ENCODE data around the gene GDPD4.

Gene GDPD4

DNA sequence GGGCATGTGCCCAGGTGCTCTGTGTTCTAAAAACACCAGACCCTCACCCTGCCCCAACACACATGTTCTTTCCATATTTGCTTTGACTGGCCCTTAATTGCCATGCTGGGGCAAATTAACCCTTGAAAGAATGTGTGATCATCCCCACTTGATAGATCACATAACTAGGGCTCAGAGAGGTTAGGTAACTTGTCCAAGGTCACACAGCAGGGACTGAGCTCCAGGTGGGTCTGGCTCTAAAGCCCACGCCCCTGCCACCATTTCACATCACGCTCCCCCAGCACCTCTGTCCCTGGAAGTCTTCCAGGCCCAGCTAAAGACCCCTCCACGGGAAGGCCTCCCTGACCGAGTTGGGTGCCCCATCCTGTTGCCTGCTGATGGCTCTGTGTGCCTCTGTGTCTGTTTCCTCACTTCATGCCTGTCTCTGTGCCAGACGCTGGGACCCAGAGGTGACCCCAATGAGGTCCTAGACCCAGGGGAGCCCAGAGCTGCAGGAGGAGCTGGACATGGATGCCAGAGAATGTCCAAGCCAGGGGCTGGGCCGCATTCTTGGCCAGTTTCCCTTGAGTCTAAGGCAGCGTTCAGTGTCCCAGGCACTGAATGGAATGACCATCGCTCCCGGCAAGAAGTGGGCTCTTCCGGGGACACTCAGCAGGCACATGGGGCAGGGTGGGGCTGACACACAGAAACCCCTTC, 93.7 kb downstream of the GDPD4 start:
- no peak overlapping the region for H3K27ac Mint-ChIP-seq
- no peak overlapping the region for H3K4me3 Mint-ChIP-seq
- no peaks in the 10 kb centered on the region for H3K4me1 Mint-ChIP-seq (ENCODE audit: low read depth)
- H3K36me3 Mint-ChIP-seq (ENCODE audit: low read depth) = no peaks in the 10 kb centered on the region
- no peaks in the 10 kb centered on the region for H3K27me3 Mint-ChIP-seq
- no peaks in the 10 kb centered on the region for H3K9me3 Mint-ChIP-seq

DNA sequence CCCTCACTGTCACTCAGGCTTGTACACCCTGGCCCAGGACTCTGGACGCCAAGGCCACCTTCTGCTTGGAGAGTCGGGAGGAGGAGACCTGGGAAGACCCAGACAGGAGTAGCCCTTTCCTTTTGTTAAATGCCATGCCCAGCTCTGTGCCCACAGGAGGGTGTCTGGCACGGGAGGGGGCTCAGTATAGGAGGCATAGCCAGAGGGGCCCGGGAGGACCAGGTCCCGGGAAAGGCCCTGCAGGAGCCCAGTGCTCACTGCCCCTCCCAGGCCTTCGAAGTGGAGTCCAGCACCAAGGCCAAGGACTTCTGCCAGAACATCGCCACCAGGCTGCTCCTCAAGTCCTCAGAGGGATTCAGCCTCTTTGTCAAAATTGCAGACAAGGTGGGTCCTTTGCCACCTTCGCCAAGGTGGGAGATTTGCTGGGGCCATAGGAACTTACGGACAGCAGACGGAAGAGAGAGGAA, 94.4 kb downstream of the GDPD4 start:
- Mint-ChIP-seq H3K4me1 (ENCODE audit: low read depth) (no peaks in the 10 kb centered on the region), H3K36me3 (ENCODE audit: low read depth) (no peaks in the 10 kb centered on the region), H3K27ac (peak overlapping the region; percentile 55), H3K27me3 (no peaks in the 10 kb centered on the region), H3K9me3 (no peaks in the 10 kb centered on the region), H3K4me3 (no peak overlapping the region)

DNA sequence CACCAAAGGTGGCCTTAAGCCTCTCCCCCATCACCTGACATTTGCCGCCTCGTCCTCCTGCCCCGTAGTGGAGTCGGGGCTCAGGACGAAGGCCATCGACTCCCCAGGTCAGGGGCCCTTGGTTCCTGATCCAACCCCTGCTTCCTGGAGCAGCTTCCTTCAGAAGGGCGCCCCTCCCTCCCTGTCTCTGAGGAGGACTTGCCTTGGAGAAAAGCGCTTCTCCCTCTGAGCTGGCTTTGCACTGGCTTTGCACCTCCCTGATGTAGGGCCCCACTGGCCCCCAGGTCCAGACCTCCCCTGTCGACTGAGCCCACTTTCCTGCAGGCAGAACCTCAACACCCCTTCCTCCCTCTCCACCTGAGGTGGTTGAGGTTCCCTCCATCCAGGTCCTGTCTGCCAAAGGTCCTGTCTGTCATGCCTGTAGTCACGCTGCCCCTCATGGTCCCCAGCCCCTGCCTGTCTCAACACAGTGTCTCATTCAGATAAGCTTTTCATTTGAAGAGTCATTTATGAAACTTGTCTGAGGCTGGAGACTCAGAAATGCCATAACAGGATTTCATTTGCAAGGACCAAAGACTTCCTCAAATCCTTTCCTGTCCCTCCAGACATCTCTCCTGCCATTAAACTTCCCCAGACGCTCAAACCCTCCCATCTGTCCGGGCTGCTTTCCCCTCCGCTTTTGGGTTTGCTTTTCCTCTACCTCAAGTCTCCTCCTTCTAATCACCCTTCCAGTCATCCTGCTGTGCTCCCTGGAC, 95.0 kb downstream of the GDPD4 start:
- H3K27ac Mint-ChIP-seq = peak overlapping the region; percentile 55
- no peaks in the 10 kb centered on the region for H3K4me1 Mint-ChIP-seq (ENCODE audit: low read depth)
- no peaks in the 10 kb centered on the region for H3K27me3 Mint-ChIP-seq
- H3K36me3 Mint-ChIP-seq (ENCODE audit: low read depth) = no peaks in the 10 kb centered on the region
- H3K4me3 Mint-ChIP-seq = no peak overlapping the region
- no peaks in the 10 kb centered on the region for H3K9me3 Mint-ChIP-seq

DNA sequence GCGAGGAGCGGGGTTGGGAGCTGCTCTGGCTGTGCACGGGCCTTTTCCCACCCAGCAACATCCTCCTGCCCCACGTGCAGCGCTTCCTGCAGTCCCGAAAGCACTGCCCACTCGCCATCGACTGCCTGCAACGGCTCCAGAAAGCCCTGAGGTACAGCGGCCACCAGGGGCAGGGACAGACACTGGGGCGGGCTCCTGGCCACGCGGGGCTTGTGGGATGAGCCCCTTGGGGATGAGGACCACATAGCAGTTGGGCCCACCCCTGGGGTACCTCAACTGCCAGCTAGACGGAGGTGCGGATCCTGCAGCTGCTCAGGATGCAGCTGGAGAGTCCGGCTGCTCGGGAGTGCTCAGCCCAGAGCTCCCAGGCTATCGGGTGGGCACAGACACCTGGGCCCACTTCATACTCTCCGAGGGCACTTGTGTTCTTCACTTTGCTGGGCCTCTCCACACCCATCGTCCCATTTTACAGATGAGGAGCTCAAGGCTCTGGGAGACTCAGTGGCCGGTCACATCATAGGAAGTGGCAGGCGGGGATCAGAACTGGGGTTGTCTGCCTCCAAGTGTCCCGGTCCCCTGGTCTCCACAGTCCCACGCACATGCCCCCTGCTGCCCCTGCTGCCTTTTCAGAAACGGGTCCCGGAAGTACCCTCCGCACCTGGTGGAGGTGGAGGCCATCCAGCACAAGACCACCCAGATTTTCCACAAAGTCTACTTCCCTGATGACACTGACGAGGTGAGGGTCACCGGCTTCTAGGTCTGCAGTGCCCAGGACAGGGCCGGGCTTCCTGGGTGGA, 95.8 kb downstream of the GDPD4 start:
- H3K36me3 Mint-ChIP-seq (ENCODE audit: low read depth) = no peaks in the 10 kb centered on the region
- no peak overlapping the region for H3K4me3 Mint-ChIP-seq
- no peaks in the 10 kb centered on the region for H3K4me1 Mint-ChIP-seq (ENCODE audit: low read depth)
- H3K27ac Mint-ChIP-seq = no peak overlapping the region
- H3K9me3 Mint-ChIP-seq = no peaks in the 10 kb centered on the region
- no peaks in the 10 kb centered on the region for H3K27me3 Mint-ChIP-seq

DNA sequence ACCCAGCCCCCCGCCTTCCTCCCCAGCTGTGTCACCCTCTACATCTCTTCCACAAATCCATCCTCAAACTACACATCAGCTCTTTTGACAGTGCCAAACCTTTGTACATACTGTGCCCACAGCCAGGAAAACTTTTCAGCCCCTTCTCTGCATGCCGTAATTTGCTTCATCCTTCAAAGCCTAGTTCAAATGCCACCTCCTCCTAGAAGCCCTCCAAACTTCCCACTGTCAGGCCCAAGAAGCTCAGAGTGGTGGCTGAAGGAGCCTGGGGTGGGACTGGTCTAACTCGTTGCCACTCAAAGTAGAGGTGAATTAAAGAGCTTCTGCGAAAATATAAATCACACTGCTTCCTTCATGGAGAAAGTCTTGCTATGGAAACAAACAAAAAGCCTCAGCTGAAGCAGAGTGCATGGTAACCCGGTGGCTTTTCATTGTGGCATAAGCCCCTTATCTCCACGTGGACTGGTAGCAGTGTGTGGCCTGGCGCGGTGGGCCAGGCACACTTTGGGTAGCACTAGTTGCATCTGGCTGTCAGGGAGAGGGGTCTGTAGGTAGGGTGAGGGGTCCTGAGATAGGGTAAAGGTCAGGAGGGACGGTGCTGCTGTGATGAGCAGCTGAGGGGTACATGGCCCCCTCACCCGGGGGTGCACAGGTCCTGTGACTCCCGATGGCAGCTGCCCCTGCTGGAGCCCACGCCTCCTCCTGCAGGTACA, 96.6 kb downstream of the GDPD4 start:
- Mint-ChIP-seq H3K27ac (no peak overlapping the region), H3K4me1 (ENCODE audit: low read depth) (no peaks in the 10 kb centered on the region), H3K36me3 (ENCODE audit: low read depth) (no peaks in the 10 kb centered on the region), H3K27me3 (no peaks in the 10 kb centered on the region), H3K4me3 (no peak overlapping the region), H3K9me3 (no peaks in the 10 kb centered on the region)

DNA sequence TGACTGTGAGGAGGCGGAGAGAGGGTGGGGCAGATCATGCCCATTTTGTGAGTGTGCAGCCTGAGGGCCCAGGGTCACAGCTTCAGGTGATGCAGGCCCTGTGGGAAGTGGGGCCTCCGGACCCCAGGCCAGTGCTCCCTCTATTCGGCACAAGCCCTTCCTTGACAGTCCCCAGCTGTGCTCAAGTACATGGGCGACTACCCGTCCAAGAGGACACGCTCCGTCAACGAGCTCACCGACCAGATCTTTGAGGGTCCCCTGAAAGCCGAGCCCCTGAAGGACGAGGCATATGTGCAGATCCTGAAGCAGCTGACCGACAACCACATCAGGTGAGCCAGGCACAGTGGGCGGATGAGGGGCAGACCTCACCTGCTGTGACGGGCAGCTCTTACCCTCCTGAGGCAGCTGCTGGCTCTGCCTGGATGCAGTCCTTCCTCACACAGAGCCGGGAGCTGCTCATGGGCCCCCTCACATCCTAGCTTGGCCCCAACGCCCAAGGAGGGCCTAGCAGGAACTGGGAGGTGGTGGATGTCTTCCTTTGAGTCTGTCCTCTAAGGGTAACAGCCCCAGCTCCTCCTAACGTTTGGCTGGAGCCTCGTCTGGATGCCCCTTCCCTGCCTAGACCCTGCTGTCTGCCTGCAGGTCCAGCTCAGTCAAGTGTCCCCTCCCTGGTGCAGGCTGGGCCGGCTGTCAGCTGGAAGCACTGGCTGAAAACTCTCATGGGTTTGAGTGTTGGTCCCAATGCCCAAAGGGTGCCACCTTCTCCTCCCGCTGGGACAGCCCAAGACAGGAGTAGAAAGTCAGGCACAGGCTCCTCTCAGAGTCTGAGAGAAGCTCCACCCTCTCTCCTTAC, 97.4 kb downstream of the GDPD4 start:
- Mint-ChIP-seq H3K4me1 (ENCODE audit: low read depth) (no peaks in the 10 kb centered on the region), H3K9me3 (no peaks in the 10 kb centered on the region), H3K4me3 (no peak overlapping the region), H3K27ac (no peak overlapping the region), H3K27me3 (no peaks in the 10 kb centered on the region), H3K36me3 (ENCODE audit: low read depth) (no peaks in the 10 kb centered on the region)

DNA sequence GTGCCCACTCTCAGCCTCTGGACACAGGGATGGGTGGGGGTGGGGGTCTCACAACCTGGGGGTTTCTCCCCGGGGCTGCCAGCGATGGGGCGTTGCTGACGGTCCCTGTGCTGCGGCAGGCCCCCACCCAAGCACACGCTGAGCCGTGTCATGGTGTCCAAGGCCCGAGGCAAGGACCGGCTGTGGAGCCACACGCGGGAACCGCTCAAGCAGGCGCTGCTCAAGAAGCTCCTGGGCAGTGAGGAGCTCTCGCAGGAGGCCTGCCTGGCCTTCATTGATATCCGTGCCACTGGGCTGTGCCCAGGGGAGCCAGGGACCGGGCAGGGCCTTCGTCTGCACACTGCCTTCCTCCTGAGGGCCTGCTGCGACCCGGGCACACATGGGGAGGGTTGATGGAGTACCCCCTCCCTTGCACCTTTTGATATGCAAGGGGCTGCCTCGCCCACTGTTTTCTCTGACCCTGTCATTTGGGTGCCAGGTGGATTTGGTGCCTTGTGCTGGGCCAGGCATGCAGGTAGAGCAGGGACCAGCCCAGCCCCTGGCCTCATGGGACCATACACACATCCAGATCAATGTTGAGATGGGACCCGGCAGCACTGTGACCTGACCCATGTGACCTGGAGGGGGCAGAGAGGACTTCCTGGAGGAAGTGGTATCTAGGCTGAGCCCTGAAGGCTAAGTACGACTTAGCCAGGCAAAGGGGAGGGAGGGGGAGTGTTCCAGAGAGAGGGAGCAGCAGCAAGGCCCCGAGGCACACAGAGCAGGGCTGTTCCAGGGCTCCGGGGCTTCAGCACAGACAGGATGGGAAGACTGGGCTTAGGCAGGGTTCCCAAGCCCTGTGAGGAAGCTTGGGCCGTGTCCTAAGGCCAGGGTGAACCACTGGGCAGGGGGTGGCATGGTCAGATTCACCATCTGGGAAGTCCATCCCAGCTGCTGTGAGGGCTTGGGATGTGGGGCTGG, 98.3 kb downstream of the GDPD4 start:
- Mint-ChIP-seq H3K27me3 (no peaks in the 10 kb centered on the region), H3K27ac (no peak overlapping the region), H3K4me1 (ENCODE audit: low read depth) (no peaks in the 10 kb centered on the region), H3K36me3 (ENCODE audit: low read depth) (no peaks in the 10 kb centered on the region), H3K9me3 (no peaks in the 10 kb centered on the region), H3K4me3 (no peak overlapping the region)

DNA sequence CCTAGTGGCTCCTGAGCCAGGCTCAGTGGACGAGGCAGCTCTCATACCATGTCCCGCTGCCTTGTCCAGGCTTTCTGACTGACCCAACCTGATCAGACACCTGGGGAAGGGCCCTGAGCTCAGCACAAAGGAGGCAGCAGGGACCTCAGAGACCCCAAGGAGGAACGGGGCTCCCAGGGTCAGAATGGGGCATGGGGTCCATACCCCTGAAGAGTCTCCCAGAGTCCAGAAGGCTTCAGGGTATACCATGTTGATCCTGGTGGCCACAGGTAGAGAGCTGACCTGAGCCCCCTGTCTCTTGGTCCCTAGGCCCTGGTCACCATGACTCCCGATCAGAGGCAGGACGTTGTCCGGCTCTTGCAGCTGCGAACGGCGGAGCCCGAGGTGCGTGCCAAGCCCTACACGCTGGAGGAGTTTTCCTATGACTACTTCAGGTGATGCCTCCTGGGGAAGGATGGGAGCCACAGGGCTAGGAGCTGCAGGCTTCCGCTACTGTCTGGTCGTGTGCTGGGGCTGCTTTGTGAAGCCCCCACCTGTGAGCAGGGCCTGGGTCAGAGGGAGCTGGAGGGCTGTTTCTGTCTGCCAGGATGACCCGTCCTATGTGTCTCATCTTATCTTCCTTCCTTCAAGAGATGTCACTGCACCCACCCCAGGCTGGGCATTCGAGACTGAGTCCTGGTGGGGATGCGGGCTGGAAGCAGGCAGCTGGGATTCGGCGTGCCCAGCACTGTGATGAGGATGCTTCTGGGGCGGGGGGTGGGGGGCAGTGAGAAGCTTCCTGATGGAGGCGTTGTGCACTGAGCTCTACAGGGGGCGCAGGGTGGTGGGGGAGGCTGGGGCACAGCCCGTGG, 99.3 kb downstream of the GDPD4 start:
- Mint-ChIP-seq H3K4me3 (no peak overlapping the region), H3K36me3 (ENCODE audit: low read depth) (no peaks in the 10 kb centered on the region), H3K9me3 (no peaks in the 10 kb centered on the region), H3K4me1 (ENCODE audit: low read depth) (no peaks in the 10 kb centered on the region), H3K27ac (no peak overlapping the region), H3K27me3 (no peaks in the 10 kb centered on the region)

DNA sequence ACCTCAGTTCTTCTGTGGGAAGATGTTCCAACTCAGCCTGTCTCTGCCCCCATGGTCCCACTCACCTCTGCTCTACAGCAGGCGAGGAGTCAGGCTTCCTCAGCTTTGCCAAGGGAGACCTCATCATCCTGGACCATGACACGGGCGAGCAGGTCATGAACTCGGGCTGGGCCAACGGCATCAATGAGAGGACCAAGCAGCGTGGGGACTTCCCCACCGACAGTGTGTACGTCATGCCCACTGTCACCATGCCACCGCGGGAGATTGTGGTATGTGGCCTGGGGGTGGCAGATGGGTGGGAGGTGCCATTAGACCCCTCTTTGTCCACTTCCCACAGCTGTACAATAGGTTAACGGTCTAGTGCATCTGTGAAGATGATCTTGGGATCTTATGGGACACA, 100.1 kb downstream of the GDPD4 start:
- H3K4me3 Mint-ChIP-seq = no peak overlapping the region
- H3K27me3 Mint-ChIP-seq = no peaks in the 10 kb centered on the region
- no peaks in the 10 kb centered on the region for H3K4me1 Mint-ChIP-seq (ENCODE audit: low read depth)
- H3K9me3 Mint-ChIP-seq = no peaks in the 10 kb centered on the region
- H3K27ac Mint-ChIP-seq = no peak overlapping the region
- no peaks in the 10 kb centered on the region for H3K36me3 Mint-ChIP-seq (ENCODE audit: low read depth)

DNA sequence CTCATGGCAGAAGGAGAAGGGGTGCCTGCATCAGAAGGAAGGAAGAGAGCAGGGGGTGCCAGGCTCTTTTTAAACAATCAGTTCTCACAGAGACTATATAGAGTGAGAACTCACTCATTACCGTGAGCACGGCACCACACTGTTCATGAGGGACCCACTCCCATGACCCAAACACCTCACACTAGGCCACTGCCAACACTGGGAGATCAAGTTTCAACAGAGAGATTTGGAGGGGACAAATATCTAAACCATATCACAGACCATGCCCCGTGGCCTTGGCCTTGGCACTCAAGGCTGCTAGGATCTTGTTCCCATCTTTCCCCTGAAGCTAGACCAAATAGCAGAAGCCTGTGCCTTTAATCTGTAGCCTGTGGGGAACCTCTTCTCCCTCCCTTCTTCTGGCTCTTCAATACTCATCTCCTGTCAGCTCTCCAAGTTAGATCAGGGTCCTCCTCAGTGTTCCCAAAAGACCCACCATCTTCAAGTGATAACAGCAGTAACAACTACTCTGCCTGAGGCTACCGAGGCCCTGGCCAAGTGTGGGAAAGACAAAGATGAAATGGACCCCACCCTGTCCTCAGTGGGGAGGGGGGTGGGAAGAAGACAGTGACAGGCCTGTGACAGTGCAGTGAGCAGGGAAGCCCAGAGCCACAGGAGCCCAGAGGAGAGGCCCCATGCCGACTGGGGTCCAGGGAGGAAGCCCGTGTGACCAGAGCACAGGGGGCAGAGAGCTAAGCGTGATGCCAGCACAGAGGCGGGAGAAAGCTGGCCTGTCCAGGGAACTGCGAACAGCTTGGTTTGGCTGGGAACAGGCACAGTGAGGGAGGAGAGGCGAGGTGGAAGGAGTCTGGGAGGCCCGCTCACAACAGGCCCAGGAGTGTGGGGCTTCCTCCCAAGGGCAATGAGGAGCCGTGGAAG, 100.9 kb downstream of the GDPD4 start:
- no peaks in the 10 kb centered on the region for H3K27me3 Mint-ChIP-seq
- H3K4me1 Mint-ChIP-seq (ENCODE audit: low read depth) = no peaks in the 10 kb centered on the region
- no peaks in the 10 kb centered on the region for H3K9me3 Mint-ChIP-seq
- H3K27ac Mint-ChIP-seq = peak overlapping the region; percentile 23
- H3K36me3 Mint-ChIP-seq (ENCODE audit: low read depth) = no peaks in the 10 kb centered on the region
- no peak overlapping the region for H3K4me3 Mint-ChIP-seq

DNA sequence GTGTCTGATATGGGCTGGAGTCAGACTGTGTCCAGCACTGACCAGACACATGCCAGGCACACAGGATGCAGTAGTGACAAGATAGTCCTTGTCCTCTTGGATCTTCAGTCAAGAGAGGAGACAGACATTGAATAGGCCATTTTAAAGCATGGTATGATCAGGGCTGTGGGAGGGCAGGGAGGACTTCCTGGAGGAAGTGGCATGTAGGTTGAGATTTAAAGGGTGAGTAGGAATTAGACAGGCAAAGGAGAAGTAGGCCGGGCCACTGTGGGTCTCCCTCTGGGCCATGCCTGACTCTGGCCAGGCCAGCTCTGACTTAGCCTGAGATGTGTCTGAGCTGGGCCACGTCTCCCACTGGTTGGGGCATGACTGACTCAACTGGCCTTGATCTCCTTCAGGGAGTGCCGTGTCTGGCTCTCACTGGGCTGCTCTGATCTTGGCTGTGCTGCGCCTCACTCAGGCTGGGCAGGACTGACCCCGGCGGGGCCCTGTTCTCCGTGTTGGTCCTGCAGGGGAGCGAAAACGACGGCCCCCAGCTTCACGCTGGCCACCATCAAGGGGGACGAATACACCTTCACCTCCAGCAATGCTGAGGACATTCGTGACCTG, 102.2 kb downstream of the GDPD4 start:
- H3K27me3 Mint-ChIP-seq = no peaks in the 10 kb centered on the region
- no peak overlapping the region for H3K27ac Mint-ChIP-seq
- no peaks in the 10 kb centered on the region for H3K4me1 Mint-ChIP-seq (ENCODE audit: low read depth)
- H3K4me3 Mint-ChIP-seq = no peak overlapping the region
- no peaks in the 10 kb centered on the region for H3K9me3 Mint-ChIP-seq
- no peaks in the 10 kb centered on the region for H3K36me3 Mint-ChIP-seq (ENCODE audit: low read depth)
